ENCODE results near the gene TSKU. TPM values are rescaled to one million over a fixed set of nuclear protein-coding genes. Genes with fewer than 3 reads are reported as not detected.
"Not testable (repeated sequence)": the region's sequence is repeated elsewhere in the genome, so short reads cannot be mapped to it uniquely, and the experiment has no call there.

Gene TSKU
- total RNA-seq, 1 donor from 2014 or later = 84.0 TPM

- Mint-ChIP-seq H3K4me3 (ENCODE audit: unreplicated experiment) (no peak overlapping the region), H3K9me3 (ENCODE audit: unreplicated experiment) (peaks cover 12% of the 10 kb centered on the region), H3K27ac (ENCODE audit: unreplicated experiment) (no peak overlapping the region), H3K4me1 (ENCODE audit: unreplicated experiment) (peaks cover 5% of the 10 kb centered on the region), H3K27me3 (ENCODE audit: unreplicated experiment) (peaks cover 3% of the 10 kb centered on the region), H3K36me3 (ENCODE audit: unreplicated experiment) (peaks cover 6% of the 10 kb centered on the region)
- TF ChIP-seq CTCF (IDR thresholded peaks at IDR 0.05) = no peak
- DNase-seq (ENCODE audit: extremely low spot score, unreplicated experiment) = no peak
Measured at GRCh38 chr11:76814414-76814813, 31.3 kb downstream of the TSKU start.

GRCh38 chr11:76815678-76816077, 32.5 kb downstream of the TSKU start:
- H3K9me3 Mint-ChIP-seq (ENCODE audit: unreplicated experiment) = peaks cover 12% of the 10 kb centered on the region
- not testable (repeated sequence) for H3K27ac Mint-ChIP-seq (ENCODE audit: unreplicated experiment); H3K36me3 Mint-ChIP-seq (ENCODE audit: unreplicated experiment); H3K27me3 Mint-ChIP-seq (ENCODE audit: unreplicated experiment); H3K4me1 Mint-ChIP-seq (ENCODE audit: unreplicated experiment); H3K4me3 Mint-ChIP-seq (ENCODE audit: unreplicated experiment)
- DNase-seq (ENCODE audit: extremely low spot score, unreplicated experiment) = peak; percentile 8

- H3K36me3 Mint-ChIP-seq (ENCODE audit: unreplicated experiment) = peaks cover 6% of the 10 kb centered on the region
- no peak overlapping the region for H3K27ac Mint-ChIP-seq (ENCODE audit: unreplicated experiment)
- no peak for TF ChIP-seq CTCF (IDR thresholded peaks at IDR 0.05)
- peaks cover 15% of the 10 kb centered on the region for H3K4me1 Mint-ChIP-seq (ENCODE audit: unreplicated experiment)
- H3K4me3 Mint-ChIP-seq (ENCODE audit: unreplicated experiment) = no peak overlapping the region
- peaks cover 3% of the 10 kb centered on the region for H3K27me3 Mint-ChIP-seq (ENCODE audit: unreplicated experiment)
- no peak for DNase-seq (ENCODE audit: extremely low spot score, unreplicated experiment)
- peaks cover 18% of the 10 kb centered on the region for H3K9me3 Mint-ChIP-seq (ENCODE audit: unreplicated experiment)
Measured at GRCh38 chr11:76820184-76820566, 37.0 kb downstream of the TSKU start.

GRCh38 chr11:76821396-76821795, 38.2 kb downstream of the TSKU start:
- not testable (repeated sequence) for H3K4me3 Mint-ChIP-seq (ENCODE audit: unreplicated experiment); H3K27ac Mint-ChIP-seq (ENCODE audit: unreplicated experiment); H3K36me3 Mint-ChIP-seq (ENCODE audit: unreplicated experiment); H3K27me3 Mint-ChIP-seq (ENCODE audit: unreplicated experiment)
- H3K9me3 Mint-ChIP-seq (ENCODE audit: unreplicated experiment) = peaks cover 10% of the 10 kb centered on the region
- DNase-seq (ENCODE audit: extremely low spot score, unreplicated experiment) = peak; percentile 78
- peaks cover 19% of the 10 kb centered on the region for H3K4me1 Mint-ChIP-seq (ENCODE audit: unreplicated experiment)

- Mint-ChIP-seq H3K36me3 (ENCODE audit: unreplicated experiment) (no peaks in the 10 kb centered on the region), H3K4me3 (ENCODE audit: unreplicated experiment) (no peak overlapping the region), H3K27me3 (ENCODE audit: unreplicated experiment) (peaks cover 3% of the 10 kb centered on the region), H3K9me3 (ENCODE audit: unreplicated experiment) (peaks cover 6% of the 10 kb centered on the region), H3K4me1 (ENCODE audit: unreplicated experiment) (peaks cover 19% of the 10 kb centered on the region), H3K27ac (ENCODE audit: unreplicated experiment) (no peak overlapping the region)
- DNase-seq (ENCODE audit: extremely low spot score, unreplicated experiment) = no peak
- TF ChIP-seq CTCF (IDR thresholded peaks at IDR 0.05) = no peak
Measured at GRCh38 chr11:76822406-76822805, 39.2 kb downstream of the TSKU start.

- DNase-seq (ENCODE audit: extremely low spot score, unreplicated experiment) = peak; percentile 56
- Mint-ChIP-seq H3K27me3 (ENCODE audit: unreplicated experiment) (no peaks in the 10 kb centered on the region), H3K4me3 (ENCODE audit: unreplicated experiment) (peak overlapping the region; percentile 9), H3K27ac (ENCODE audit: unreplicated experiment) (peak overlapping the region; percentile 90), H3K4me1 (ENCODE audit: unreplicated experiment) (peaks cover 19% of the 10 kb centered on the region), H3K9me3 (ENCODE audit: unreplicated experiment) (peaks cover 6% of the 10 kb centered on the region), H3K36me3 (ENCODE audit: unreplicated experiment) (no peaks in the 10 kb centered on the region)
- TF ChIP-seq CTCF (IDR thresholded peaks at IDR 0.05) = no peak
Measured at GRCh38 chr11:76823481-76824028, 40.4 kb downstream of the TSKU start.

All from osteocyte (in vitro differentiated cells).